Epithelial cell of proximal tubule (primary cell): ENCODE data around the gene RHBG. TPM values are rescaled to one million over a fixed set of nuclear protein-coding genes. Genes with fewer than 3 reads are reported as not detected.
A peak's percentile ranks its signal among the peaks of the same experiment; 100 is the strongest.

Source experiments
- DNase-seq: peaks from one replicate; pipeline ENCODE4 v3.0.0-alpha.2; 2011; ENCODE audit warnings: low read depth
- H3K4me3 ChIP-seq: 2 replicates; pipeline ENCODE4 v1.5.1; 2011; ENCODE audit warnings: low read depth, mild to moderate bottlenecking, low read length
- total RNA-seq: library from RNA; depleted of rRNA; stranded (reverse); fragments of >200 nt; gene quantifications from 2 replicates; pipeline ENCODE4 v1.2.3, GENCODE V29; 2015
- TF ChIP-seq, protein P1 (sequence below): conservative IDR thresholded peaks from 2 replicates; pipeline ENCODE4 v1.5.1; 2012; ENCODE audit warnings: low read depth, mild to moderate bottlenecking, low read length

RHBG gene
- total RNA-seq, 1 donor from 2014 or later: not detected

DNA sequence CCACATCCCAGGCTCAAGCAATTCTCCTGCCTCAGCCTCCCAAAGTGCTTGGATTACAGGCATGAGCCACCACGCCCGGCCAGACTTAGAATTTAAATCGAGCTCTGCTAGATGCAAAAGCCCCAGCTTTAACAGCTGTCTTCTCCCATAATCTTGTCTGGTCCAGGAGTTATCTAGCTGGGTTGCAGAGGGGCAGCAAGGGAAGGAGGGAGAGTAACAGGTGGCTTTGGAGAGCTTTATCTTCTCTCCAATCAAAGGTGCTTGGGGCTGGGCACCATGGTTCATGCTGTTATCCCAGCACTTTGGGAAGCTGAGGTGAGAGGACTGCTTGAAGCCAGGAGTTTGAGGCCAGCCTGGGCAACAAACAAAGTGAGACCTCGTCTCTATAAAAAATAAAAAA is 3.9 kb downstream of the RHBG start:
- H3K4me3 ChIP-seq: no peak overlapping the region
- TF ChIP-seq, protein P1, sequence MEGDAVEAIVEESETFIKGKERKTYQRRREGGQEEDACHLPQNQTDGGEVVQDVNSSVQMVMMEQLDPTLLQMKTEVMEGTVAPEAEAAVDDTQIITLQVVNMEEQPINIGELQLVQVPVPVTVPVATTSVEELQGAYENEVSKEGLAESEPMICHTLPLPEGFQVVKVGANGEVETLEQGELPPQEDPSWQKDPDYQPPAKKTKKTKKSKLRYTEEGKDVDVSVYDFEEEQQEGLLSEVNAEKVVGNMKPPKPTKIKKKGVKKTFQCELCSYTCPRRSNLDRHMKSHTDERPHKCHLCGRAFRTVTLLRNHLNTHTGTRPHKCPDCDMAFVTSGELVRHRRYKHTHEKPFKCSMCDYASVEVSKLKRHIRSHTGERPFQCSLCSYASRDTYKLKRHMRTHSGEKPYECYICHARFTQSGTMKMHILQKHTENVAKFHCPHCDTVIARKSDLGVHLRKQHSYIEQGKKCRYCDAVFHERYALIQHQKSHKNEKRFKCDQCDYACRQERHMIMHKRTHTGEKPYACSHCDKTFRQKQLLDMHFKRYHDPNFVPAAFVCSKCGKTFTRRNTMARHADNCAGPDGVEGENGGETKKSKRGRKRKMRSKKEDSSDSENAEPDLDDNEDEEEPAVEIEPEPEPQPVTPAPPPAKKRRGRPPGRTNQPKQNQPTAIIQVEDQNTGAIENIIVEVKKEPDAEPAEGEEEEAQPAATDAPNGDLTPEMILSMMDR: no peak
- DNase-seq: no peak

DNA sequence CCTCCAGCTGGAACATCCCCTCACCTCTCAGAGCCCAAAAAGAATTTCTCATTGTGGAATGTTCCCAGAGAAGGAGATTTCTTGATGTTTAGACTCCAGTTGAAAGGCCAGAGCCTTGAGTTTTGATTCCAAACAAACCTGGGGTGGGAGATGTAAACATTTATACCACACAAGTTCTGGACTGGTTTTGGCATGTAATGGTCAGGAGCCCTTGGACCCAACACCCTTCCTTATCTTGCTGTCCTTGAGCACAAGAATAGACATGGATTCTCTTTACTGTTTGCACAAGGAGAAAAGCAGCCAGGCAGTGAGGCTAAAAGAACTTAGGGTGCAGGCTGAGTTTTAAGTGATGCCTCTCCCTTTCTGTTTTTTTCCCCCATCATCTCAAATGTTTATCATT is 4.5 kb downstream of the RHBG start:
- no peak for DNase-seq
- no peak overlapping the region for H3K4me3 ChIP-seq
- TF ChIP-seq, protein P1: no peak

DNA sequence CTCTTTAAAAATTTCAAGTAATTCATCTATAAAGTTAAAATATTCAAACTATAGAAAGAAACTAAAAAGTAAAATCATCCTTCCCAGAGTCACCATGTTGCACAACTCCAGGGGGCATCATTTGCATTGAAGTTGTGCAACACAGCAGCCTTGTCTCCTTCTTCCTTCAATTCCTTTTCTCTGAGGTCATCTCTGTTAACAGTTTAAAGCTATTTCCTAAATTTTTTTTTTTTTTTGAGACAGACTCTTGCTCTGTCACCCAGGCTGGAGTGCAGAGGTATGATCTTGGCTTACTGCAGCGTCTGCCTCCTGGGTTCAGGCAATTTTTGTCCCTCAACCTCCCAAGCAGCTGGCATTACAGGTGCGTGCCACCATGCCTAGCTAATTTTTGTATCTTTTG is 7.1 kb downstream of the RHBG start:
- TF ChIP-seq, protein P1: peak; percentile 12
- no peak overlapping the region for H3K4me3 ChIP-seq
- DNase-seq: no peak

DNA sequence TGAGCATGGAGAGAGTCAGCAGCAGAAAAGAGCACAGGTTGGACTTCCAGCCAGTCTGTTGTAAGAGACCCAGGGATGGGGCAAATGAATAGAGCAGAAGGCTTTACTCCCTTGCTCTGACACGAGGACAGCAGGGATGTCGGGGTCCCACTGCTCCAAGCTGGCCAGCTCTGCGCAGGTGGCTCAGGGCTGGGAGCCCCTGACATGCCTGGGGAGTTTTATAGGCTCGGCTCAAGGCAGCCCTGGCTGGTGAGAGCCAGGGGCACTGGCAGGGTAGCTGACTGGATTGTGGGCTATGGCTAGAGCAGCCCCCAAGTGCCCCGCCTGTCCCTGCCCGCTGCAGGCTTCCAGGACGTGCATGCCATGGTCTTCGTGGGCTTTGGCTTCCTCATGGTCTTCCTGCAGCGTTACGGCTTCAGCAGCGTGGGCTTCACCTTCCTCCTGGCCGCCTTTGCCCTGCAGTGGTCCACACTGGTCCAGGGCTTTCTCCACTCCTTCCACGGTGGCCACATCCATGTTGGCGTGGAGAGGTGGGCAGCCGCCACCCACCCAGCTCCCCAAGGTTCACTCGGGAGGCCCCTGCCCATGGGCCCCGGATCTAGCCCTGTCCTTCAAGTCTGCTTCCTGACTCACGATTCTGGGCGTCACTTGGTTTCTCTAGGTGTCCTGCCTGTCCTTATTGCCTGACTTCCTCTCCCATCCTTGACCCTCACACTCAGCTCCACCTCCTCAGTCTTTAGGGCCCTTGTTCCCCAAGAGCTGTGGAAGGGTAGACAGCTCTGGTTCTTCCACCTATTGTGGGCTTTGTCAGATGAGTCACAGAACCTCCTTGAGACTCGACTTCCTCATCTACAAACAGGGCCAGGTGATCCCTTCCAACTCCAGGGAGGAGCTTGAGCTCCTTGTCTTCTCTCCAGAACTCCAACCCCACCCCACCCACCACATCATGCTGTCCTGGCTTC is 8.2 kb downstream of the RHBG start:
- no peak overlapping the region for H3K4me3 ChIP-seq
- TF ChIP-seq, protein P1: no peak
- no peak for DNase-seq

DNA sequence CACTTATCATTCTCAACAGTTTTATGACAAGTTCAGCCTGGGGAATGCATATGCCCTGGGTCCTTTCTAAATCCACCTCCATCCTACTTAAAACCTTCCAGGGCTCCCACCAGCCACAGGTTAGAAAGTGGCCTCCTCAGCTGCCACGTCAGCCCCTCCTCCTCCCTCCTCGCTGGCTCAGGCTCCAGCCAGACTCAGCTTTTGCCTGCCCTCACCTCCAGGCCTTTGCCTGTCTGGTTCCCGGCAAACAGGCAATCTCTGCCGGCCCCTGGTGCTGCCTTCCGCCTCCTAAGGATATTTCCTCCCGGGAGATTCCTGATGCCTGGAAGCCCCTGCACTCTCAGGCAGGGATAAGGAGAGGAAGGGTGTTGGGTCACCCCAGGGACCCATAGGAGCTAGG is 9.5 kb downstream of the RHBG start:
- H3K4me3 ChIP-seq: no peak overlapping the region
- no peak for DNase-seq
- TF ChIP-seq, protein P1: no peak

DNA sequence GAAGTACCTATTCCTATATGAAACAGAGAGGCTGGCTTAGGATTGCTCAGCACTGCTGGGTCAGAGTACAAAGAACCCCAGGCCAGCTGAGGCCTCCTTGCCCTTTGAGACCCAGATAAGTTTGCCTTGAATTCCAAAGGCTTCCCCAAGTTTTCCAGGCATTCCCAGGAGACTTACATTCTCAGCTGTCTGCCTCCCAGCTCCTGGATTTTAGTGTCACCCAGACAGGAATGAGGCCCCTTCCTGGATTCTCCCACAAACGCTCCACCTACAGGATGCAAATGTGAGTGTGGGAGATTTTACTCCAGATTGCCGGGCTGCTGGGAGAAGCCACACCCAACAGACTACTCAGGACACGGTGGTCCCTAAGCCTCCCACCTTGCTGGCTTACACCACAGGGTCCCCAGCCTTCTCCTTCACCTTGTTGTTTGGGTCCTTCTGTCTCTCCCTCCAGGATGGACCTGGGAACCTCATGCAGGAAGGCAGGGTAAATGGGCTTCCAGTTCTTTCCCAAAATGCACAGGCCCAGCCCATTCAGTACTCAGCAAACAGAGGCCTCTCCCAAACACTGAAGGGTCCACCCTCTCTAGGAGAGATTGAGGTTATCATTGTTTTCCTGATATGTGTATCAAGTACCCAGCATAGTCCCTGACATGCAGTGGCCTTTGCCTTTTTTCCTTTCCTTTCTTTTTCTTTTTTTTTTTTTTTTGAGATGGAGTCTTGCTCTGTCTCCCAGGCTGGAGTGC is 10.6 kb downstream of the RHBG start:
- TF ChIP-seq, protein P1: no peak
- no peak for DNase-seq
- no peak overlapping the region for H3K4me3 ChIP-seq
